ENCODE measurements around the gene FCHSD2. TPM values are rescaled to one million over a fixed set of nuclear protein-coding genes. Genes with fewer than 3 reads are reported as not detected.

Gene FCHSD2
- total RNA-seq, 1 experiment from 2014 or later = 7.1 TPM

GRCh38 chr11:72989727-72990126 is 152.4 kb downstream of the FCHSD2 start:
- ATAC-seq (no peak), DNase-seq (no peak)
- TF ChIP-seq CTCF (conservative IDR thresholded peaks at IDR 0.05; ENCODE audit: low read depth, low read length) (no peak), EZH2phosphoT487 (IDR thresholded peaks at IDR 0.05; ENCODE audit: borderline replicate concordance, low read length) (no peak), EZH2 (IDR thresholded peaks at IDR 0.05; ENCODE audit: low read length, unreplicated experiment) (no peak)
- no peaks in the 10 kb centered on the region for H4K20me1 ChIP-seq (ENCODE audit: low read length)
- POLR2A ChIA-PET (ENCODE audit: unreplicated experiment) = no interaction called here
- H3K9me2 ChIP-seq (replicated peaks; ENCODE audit: low read length) = no peaks in the 10 kb centered on the region
- no peak overlapping the region for H3K9ac ChIP-seq (ENCODE audit: low read length)
- no TSS peak for BruUV-seq (replicated peaks)
- intact Hi-C loops (cut with micrococcal nuclease) = no loop called here
- no peaks in the 10 kb centered on the region for H3F3A ChIP-seq (ENCODE audit: low read length, unreplicated experiment)
- no peak overlapping the region for H3K4me3 ChIP-seq (ENCODE audit: low read length)
- no peaks in the 10 kb centered on the region; the same call in 1 of the 2 replicates for H3K36me3 ChIP-seq (ENCODE audit: low read depth, low read length)
- peaks cover 1% of the 10 kb centered on the region for H3K4me1 ChIP-seq (ENCODE audit: insufficient read depth, low read length)
- no peak overlapping the region for H3K4me2 ChIP-seq (ENCODE audit: low read length)
- H3K27ac ChIP-seq (ENCODE audit: low read length) = no peak overlapping the region
- CTCF ChIA-PET = no interaction called here
- no peaks in the 10 kb centered on the region for H3K9me3 ChIP-seq (ENCODE audit: low read length)
- H3K79me2 ChIP-seq (ENCODE audit: low read length) = no peaks in the 10 kb centered on the region
- H3K27me3 ChIP-seq (ENCODE audit: low read length) = no peaks in the 10 kb centered on the region
- H2AFZ ChIP-seq (ENCODE audit: low read length) = no peak overlapping the region

GRCh38 chr11:72988821-72989220 is 153.3 kb downstream of the FCHSD2 start:
- Histone ChIP-seq H3K4me2 (ENCODE audit: low read length) (no peak overlapping the region), H3K27me3 (ENCODE audit: low read length) (no peaks in the 10 kb centered on the region), H3K9ac (ENCODE audit: low read length) (no peak overlapping the region), H3K79me2 (ENCODE audit: low read length) (no peaks in the 10 kb centered on the region), H3K9me2 (replicated peaks; ENCODE audit: low read length) (no peaks in the 10 kb centered on the region), H3K36me3 (ENCODE audit: low read depth, low read length) (no peaks in the 10 kb centered on the region; the same call in 1 of the 2 replicates), H3K4me3 (ENCODE audit: low read length) (no peak overlapping the region), H3K27ac (ENCODE audit: low read length) (no peak overlapping the region), H3K9me3 (ENCODE audit: low read length) (no peaks in the 10 kb centered on the region), H3F3A (ENCODE audit: low read length, unreplicated experiment) (no peaks in the 10 kb centered on the region), H4K20me1 (ENCODE audit: low read length) (no peaks in the 10 kb centered on the region), H2AFZ (ENCODE audit: low read length) (no peak overlapping the region), H3K4me1 (ENCODE audit: insufficient read depth, low read length) (peaks cover 10% of the 10 kb centered on the region)
- TF ChIP-seq EZH2 (IDR thresholded peaks at IDR 0.05; ENCODE audit: low read length, unreplicated experiment) (no peak), CTCF (conservative IDR thresholded peaks at IDR 0.05; ENCODE audit: low read depth, low read length) (no peak), EZH2phosphoT487 (IDR thresholded peaks at IDR 0.05; ENCODE audit: borderline replicate concordance, low read length) (no peak)
- no TSS peak for BruUV-seq (replicated peaks)
- ATAC-seq (no peak), DNase-seq (no peak)
- ChIA-PET CTCF (no interaction called here), POLR2A (ENCODE audit: unreplicated experiment) (no interaction called here)
- intact Hi-C loops (cut with micrococcal nuclease) = no loop called here

GRCh38 chr11:72985645-72986044 is 156.5 kb downstream of the FCHSD2 start:
- no peak overlapping the region for H3K4me2 ChIP-seq (ENCODE audit: low read length)
- no peak overlapping the region for H3K9ac ChIP-seq (ENCODE audit: low read length)
- H3K36me3 ChIP-seq (ENCODE audit: low read depth, low read length) = no peaks in the 10 kb centered on the region; the same call in 1 of the 2 replicates
- BruUV-seq (replicated peaks) = no TSS peak
- no peak overlapping the region for H2AFZ ChIP-seq (ENCODE audit: low read length)
- no peak for ATAC-seq
- ChIA-PET POLR2A (ENCODE audit: unreplicated experiment) (no interaction called here), CTCF (no interaction called here)
- no peaks in the 10 kb centered on the region for H3K9me2 ChIP-seq (replicated peaks; ENCODE audit: low read length)
- intact Hi-C loops (cut with micrococcal nuclease) = no loop called here
- H4K20me1 ChIP-seq (ENCODE audit: low read length) = no peaks in the 10 kb centered on the region
- H3K4me3 ChIP-seq (ENCODE audit: low read length) = no peak overlapping the region
- H3K4me1 ChIP-seq (ENCODE audit: insufficient read depth, low read length) = peaks cover 13% of the 10 kb centered on the region
- H3K9me3 ChIP-seq (ENCODE audit: low read length) = no peaks in the 10 kb centered on the region
- H3K79me2 ChIP-seq (ENCODE audit: low read length) = no peaks in the 10 kb centered on the region
- no peak for TF ChIP-seq EZH2phosphoT487 (IDR thresholded peaks at IDR 0.05; ENCODE audit: borderline replicate concordance, low read length)
- TF ChIP-seq CTCF (conservative IDR thresholded peaks at IDR 0.05; ENCODE audit: low read depth, low read length) = no peak
- TF ChIP-seq EZH2 (IDR thresholded peaks at IDR 0.05; ENCODE audit: low read length, unreplicated experiment) = no peak
- H3F3A ChIP-seq (ENCODE audit: low read length, unreplicated experiment) = no peaks in the 10 kb centered on the region
- no peaks in the 10 kb centered on the region for H3K27me3 ChIP-seq (ENCODE audit: low read length)
- DNase-seq = no peak
- no peak overlapping the region for H3K27ac ChIP-seq (ENCODE audit: low read length)
